ENCODE data around the gene ZNF554.

DNA sequence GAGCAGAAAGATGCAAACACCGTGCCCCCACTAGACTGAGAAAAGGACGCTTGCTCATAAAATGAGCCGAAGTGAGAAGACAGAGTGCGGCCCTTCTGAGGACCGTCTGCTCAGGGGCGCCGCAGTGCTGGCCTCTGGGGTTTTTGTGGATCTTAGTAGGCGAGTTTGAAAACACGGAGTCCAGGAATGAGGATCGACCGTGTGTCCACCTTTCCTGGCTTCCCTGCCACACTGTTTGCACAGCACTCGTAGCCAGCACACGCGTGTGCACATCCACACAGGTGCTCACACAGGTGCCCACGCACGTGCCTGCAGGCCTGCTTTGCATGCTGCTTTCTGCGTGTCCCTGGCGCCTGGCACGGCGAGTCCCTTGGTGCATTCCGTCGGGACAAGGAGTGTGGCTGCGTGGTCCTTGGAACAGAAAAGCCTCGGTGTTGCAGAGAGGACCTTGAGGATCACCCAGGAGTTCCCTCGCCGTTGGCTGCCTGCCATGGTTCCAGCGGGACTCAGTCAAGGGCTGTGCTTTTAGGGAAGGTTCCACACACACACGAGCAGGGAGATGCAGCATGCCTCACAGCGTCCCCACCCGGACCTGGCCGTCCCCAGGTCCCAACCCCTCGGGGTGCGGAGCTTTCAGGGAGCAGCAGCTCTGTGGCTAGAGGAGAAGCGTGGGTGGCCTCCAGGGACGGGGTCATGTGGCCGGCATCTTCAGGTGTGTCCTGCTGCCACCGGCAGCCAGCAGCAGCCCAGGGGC lies 10.1 kb upstream of the ZNF554 start:
- TF ChIP-seq, protein P1, sequence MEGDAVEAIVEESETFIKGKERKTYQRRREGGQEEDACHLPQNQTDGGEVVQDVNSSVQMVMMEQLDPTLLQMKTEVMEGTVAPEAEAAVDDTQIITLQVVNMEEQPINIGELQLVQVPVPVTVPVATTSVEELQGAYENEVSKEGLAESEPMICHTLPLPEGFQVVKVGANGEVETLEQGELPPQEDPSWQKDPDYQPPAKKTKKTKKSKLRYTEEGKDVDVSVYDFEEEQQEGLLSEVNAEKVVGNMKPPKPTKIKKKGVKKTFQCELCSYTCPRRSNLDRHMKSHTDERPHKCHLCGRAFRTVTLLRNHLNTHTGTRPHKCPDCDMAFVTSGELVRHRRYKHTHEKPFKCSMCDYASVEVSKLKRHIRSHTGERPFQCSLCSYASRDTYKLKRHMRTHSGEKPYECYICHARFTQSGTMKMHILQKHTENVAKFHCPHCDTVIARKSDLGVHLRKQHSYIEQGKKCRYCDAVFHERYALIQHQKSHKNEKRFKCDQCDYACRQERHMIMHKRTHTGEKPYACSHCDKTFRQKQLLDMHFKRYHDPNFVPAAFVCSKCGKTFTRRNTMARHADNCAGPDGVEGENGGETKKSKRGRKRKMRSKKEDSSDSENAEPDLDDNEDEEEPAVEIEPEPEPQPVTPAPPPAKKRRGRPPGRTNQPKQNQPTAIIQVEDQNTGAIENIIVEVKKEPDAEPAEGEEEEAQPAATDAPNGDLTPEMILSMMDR (IDR thresholded peaks at IDR 0.05; ENCODE audit: low read depth, low read length): no peak
- TF ChIP-seq EZH2phosphoT487 (IDR thresholded peaks at IDR 0.05; ENCODE audit: low read depth): no peak
